HUDEP-2 (cell line): ENCODE measurements around the gene ABTB1.
A peak's percentile ranks its signal among the peaks of the same experiment; 100 is the strongest.
"Not testable (repeated sequence)": the region's sequence is repeated elsewhere in the genome, so short reads cannot be mapped to it uniquely, and the experiment has no call there.

Experiments used
- DNase-seq, 76 experiments: peaks; one replicate each; lab custom pipeline; 2025; ENCODE audit not compliant: unreplicated experiment in 76 of 76; lab: John Stamatoyannopoulos, UW

ABTB1 gene

DNA sequence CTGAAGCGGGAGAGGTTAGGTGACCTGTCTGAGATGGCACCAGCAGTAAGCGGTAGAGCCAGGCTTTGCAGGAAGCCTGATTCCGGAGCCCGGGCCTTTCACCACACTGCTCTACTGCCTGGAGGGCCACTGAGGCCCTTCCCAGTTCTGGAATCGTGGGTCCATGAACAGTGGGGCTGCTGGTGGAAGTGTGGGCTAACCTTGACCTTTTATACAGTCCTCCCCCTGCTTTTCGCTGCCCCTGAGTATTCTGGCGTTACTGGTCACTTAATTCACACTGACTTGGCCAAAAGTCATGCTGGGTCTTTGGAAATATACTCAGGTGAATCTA is 2.6 kb upstream of the ABTB1 start:
- DNase-seq: no peak

DNA sequence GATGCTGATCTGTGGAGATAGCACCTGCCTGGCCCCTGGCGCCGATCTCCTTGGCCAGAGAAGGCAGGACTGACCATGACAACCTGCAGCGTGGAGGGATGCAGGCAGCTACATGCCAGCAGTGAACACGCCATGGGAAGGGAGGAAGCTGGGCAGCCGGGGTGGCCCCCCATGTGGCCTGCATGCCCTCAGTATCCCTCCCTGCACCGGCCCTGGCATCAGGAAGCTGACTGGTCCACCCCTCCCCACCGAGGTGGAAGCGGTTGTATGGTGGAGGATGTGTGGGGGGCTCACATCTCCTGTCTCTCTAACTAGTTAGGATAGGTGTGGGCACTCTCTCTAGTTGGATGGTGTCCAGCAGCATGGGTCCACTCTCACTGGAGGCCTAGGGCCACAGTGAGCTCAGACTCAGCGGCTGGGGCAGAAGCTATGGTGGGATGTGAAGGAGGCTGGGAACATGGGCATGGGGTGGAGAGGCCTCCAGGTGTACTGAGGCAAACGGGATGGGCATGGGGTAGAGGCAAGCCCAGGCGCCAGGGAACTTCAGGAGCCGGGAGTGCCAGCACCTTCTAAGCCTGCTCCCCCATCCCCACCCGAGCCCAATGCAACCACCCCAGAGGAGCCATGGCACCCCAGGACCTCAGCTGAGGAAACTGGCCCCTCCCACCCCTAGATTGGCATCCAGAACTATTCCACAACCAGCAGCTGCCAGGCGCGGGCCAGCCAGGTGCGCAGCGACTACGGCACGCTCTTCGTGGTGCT is 1.8 kb upstream of the ABTB1 start:
- no peak for DNase-seq

DNA sequence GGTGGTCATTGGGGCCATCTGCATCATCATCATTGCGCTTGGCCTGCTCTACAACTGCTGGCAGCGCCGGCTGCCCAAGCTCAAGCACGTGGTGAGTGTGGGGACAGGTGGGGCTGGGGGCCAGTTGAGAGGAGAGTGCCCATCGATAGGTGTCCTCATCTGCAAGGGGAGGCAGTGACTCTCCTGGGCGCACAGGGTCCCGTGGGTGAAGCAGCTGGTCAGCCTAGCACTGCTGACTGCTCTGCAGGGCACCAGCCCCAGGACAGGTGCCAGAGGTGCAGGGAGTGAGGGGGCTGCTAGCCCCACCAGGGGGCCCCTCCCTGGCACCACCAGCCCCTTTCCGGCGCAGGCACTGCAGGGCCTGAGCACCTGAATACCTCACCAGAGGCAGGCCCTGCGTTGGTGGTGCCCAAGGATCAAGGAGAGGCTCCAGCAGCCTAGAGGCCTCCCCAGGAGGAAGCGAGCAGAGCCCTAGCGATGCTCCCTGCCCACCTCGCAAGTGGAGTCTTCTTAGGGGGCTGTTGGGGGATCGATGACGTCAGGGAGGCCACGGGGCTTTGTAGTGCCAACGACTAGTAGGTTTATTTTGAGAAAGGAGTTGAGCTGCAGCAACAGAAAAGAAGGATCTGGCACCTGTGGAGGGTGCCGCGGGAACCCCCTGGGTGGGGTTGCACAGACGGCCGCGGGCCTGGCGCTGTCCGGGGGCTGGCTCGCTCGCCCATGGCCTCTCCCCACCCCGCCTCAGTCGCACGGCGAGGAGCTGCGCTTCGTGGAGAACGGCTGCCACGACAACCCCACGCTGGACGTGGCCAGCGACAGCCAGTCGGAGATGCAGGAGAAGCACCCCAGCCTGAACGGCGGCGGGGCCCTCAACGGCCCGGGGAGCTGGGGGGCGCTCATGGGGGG is 976 bp upstream of the ABTB1 start:
- DNase-seq: peak in 4 of 76 experiments; percentile 10 to 35 (median 24)

DNA sequence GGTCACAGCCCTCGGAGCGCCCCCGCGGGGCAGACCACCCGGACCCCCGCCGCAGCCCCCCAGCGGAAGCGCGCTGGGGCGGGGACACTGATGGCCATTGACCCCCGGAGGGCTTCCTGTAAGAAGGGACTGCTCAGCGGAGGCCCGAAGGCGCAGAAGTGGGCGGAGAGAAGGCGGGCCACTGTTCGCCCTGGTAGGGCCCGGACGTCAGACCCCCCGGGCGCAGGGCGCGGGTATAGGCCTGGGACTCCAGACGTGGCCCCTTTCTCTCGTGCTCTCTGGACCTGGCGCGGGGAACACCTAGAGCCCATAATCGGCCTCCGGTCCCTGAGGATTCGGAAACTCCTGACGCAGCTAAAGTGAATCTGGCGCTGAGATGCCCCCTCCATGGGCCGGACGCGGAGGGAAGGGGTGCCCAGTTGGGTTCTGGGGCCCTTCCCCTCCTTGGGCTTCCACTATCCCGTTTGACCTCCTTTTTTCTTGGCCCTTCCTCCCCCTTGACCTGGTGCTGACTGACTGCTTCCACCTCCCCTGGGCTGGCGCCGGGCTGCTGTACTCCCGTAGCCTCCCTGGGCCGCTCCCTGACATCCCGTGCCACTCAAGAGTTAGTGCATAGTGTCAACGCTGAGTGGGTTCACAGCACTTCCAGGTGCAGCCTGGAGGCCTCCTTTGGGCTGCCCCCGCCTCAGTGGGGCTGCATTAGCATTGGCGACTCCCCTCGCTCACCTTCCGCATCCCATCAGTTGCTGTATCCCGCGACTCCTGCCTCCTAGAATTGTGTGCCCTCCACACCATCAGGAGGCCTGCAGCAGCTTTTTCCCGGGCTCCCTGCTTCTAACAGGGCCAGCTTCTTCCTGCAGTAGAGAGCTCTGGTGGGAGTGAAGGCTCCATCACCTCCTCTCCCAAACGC is 694 bp downstream of the ABTB1 start:
- peak in 6 of 76 experiments; percentile 9 to 45 (median 27) for DNase-seq

DNA sequence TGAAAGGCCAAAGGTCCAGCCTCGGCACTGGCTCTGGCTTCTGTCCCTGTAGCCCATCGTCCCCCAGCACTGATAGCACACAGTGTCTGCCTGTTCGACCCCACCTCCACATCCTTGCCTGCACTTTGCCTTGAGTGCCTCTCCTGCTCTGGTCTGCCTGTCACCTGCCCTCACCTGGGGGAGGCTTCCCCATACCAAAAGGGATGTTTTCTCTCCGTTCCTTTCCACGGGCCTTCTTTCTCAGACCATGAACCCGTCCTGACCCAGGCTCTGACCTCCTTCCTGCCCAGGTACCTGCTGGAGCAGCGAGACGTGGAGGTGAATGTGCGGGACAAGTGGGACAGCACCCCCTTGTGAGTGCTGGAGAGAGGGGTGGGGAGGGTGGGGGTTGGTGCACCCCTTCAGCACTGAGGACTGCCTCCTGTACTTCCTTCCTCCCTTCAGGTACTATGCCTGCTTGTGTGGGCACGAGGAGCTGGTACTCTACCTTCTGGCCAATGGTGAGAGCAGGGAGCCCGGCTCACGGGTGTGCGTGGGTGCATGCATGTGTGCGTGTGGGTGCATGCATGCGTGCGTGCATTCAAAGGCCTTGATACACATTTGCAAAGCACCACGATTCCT is 1.5 kb downstream of the ABTB1 start:
- DNase-seq: no peak

DNA sequence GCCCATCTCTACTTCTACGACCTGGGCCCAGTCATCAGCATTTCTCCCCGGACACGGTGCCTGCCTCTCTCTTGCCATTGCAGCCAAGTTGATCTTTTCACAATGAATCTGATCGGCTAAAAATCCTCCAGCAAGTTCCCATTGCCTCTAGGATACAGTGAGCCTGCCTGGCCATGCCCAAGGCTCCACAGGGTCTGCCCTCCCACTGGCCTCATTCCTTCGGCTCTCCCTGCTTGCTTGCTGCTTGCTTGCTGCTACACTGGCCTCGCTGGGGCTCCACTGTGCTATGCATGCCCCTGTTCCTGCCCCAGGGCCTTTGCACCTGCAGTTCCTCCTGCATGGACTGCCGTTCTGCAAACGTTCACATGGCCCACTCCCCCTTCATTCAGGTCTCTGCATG is 2.0 kb downstream of the ABTB1 start:
- DNase-seq: no peak

DNA sequence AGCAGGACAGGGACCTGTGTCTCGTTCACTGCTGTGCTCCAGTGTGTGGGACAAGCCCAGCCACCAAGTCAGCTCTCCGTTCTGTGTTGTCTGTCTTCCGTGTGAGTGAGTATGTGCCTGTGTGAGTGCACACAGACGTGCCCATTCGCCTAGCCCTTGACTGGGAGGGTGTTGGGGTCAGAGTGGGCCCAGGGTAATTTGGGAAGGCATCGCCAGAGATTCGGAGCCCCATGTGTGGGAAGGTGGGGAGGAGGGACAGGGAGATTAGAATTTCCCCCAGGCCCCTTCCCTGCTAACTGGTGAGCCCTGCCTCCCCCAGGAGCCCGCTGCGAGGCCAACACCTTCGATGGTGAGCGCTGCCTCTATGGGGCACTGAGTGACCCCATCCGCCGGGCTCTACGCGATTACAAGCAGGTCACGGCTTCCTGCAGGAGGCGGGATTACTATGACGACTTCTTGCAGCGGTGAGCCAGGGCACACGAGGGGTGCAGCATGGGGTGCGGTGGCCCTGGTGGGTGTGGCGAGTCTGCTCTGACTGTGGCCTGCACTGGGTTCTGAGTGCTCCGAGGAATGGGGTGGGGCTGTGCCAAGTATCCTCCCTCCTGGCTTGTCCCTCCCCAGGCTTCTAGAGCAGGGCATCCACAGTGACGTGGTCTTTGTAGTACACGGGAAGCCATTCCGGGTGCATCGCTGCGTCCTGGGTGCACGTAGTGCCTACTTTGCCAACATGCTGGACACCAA is 3.1 kb downstream of the ABTB1 start:
- DNase-seq: no peak

DNA sequence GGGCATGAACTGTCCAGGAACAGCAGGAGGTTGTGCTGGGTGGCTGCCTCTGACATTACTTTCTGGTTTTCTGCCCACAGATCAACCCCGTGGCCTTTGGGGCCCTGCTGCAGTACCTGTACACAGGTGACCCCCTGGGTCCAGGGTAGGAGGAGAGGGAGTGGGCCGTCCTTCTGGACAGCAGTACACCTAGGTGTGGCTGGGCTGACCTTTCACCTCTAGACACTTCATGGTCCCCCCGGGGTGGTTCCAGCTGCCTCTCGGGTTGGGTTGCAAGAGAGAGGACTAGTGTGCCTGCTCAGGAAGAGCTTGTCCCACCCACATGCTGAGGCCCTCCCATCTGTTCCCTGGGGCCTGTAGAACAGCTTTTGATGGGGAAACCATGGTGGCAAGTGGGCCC is 3.7 kb downstream of the ABTB1 start:
- no peak for DNase-seq

DNA sequence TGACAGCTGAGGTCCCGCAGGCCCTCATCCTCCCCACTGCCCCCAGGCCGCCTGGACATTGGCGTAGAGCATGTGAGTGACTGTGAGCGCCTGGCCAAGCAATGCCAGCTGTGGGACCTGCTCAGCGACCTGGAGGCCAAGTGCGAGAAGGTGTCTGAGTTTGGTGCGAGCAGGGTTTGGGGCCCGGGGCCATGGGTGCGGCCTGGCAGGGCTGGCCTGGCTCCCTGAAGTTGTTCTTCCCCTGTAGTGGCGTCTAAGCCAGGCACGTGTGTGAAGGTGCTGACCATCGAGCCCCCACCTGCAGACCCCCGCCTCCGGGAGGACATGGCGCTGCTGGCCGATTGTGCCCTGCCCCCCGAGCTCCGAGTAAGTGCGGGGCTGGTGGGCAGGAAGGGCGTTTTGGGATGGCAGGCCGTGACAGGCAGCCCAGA is 4.2 kb downstream of the ABTB1 start:
- DNase-seq: no peak

DNA sequence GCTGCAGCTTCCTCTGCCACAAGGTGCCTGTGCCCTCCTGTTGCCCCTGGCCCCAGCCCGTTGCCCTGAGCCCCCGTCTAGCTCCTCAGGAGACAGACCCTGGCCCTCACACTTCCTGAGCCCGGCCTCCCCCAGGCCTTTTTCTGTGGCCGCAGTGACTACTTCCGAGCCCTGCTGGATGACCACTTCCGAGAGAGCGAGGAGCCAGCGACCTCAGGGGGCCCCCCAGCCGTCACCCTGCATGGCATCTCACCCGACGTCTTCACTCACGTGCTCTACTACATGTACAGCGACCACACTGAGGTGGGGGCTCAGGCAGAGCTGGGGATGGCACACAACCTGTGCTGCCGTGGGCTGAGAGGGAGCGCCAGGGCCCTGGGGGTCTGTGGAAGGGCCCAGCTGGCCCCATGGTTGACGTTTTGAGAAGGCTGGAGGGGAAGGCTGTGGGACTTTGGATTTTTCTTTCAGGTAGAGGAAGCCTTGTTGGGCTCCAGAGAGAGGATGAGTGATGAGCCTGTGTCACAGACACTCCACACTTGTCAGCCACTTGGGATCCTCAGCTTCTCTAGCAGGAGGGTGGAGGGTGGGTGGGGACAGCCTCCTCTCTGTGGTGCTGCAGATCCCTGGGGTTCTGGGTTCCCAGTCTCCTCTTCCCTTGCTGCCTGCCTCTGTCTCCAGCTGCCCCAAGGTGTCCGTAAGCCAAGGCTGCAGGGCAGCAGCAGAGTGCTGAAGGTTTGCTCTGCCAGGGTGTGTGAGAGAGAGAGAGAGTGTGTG is 5.0 kb downstream of the ABTB1 start:
- no peak for DNase-seq

DNA sequence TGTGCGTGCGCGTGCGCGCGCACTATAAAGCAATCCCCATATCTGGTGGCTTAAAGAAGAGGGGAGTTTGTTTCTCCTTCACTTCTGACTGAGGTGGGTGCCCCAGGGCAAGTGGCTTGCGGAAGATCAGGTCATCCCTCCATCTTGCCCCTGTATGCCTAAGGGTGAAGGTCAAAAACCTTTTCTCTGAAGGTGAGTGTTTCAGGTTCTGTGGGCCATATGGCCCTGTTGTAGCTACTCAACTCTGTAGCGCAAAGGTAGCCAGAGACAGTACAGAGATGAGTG is 5.5 kb downstream of the ABTB1 start:
- DNase-seq: no peak

DNA sequence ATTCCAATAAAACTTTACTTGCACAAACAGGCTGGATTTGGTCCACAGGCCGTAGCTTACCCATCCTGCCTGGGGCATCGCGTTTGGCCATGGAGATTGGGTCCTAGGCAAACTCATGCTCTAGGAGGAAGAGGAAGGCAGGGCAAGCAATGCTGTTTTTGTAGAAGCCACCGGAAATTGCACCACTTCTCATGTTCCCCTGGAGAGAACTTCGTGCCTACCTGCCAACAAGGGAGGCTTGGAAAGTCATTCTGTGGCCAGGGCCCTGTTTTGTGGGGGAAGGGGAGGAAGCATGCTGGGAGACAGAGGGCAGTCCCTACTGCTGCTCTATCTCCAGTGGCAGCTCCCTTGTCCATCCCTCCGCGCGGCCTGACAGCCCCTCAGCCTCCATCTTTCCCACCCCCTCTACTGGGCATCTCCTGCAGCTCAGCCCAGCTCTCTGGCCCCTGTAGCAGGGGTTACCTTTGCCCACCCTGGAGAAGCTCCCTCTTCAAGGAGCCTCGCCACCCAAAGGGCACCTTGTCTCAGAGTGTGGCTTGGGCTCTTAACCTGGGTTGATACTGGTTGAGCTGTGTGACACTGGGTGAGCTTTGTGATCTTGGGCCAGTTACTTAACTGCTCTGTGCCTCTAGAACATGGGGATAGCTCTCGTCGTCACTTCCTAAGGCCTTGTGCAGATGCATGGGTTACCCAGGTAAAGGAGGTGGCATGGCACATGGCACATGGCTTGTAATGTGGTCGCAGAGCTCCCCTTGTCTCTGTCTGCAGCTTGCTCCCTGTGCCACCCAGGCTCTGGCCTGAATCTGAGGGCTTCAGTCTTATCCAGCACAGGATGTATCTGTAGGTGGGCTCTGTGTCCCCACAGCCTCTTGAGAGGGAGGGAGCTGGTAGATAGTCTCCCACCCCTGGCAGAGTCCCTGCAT is 6.1 kb downstream of the ABTB1 start:
- no peak for DNase-seq

DNA sequence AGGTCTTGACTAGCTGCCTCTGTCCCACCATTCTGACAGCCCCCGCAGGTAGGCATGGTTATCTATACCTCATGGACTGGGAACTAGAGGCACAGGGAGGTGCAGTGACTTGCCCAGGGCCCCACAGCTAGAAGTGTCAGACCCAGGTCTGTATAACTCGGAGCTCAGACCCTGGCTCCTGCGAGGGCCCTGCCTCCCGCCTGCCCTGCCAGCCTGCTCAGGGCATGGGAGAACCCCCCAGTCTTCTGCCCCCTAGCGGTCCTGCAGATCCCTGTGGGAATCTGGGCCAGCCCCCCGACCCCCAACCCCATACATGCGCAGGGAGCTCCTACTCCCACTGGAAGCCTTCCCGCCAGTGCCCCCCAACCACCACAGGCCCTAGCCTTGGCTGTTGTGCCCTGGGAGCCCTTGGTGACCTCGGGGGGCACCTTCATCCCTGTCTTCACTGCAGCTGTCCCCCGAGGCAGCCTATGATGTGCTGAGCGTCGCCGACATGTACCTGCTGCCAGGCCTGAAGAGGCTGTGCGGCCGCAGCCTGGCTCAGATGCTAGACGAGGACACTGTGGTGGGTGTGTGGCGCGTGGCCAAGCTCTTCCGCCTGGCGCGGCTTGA is 6.9 kb downstream of the ABTB1 start:
- no peak for DNase-seq

DNA sequence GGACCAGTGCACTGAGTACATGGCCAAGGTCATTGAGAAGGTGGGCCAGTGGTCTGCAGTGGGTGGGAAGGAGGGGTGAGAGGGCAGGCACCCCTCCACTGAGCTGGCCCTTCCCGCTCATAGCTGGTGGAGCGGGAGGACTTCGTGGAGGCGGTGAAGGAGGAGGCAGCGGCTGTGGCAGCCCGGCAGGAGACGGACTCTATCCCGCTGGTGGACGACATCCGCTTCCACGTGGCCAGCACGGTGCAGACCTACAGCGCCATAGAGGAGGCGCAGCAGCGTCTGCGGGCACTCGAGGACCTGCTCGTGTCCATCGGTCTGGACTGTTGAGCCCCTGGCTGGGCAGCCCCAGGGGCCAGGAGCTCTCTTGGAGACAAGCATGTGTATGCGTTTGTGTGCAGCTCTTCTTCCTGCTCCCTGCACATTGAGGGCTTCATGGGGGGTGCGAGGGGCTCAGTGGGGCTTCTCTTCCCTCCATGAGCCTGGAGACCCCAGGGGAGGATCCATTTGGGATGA is 7.5 kb downstream of the ABTB1 start:
- DNase-seq: no peak

DNA sequence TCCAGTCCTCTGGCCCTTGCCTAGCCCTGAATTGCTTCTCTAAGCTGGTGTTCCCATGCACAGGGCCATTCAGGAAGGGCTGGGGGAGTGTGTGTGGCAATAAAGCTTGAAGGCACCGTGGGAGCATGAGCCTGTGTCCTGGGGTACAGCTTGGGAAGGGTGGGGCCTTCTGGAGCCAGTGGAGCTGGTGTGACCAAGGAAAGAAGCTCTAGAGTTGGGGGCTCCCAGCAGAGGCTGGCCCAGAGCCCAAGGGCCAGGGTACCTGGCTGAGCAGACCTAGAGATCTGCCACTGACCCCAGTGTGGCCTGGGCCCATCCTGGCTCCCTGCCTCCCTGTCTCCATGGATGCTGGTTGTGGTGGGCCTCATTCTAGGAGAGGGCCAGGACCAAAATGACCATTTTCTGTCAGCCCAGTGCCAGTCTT is 8.1 kb downstream of the ABTB1 start:
- DNase-seq: no peak

DNA sequence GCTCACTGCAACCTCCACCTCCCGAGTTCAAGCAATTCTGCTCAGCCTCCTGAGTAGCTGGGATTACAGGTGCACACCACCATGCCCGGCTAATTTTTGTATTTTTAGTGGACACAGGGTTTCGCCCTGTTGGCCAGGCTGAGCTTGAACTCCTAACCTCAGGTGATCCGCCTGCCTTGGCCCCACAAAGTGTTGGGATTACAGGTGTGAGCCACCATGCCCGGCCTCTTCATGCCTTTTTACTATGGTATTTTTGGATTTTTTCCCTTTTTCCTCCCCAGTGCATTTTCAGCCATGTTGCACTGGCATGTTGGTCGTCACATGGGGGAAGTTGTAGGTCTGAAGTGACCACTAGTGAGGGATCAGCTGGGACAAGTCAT is 9.4 kb downstream of the ABTB1 start:
- DNase-seq: not testable (repeated sequence)

DNA sequence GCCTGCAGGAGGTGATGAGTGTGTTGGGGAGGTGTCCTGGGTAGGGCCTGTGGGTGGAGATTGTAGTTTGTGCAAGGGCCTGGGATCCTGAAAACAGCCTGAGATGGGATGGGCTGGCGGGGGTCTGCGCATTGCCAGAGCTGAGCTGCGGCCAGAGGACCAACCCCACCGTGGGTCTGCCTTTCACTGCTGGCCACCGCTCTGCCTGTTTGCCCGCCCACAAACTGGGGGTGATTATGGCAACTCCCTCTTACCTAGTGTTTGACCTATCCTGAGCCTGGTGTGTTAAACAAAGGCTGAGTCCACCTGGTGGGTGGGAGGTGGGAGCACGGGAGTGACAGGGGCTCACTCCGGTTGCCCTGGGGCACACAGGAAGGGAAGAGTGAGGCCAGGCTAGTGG is 9.8 kb downstream of the ABTB1 start:
- DNase-seq: no peak
